Coronary artery (tissue), 2 donors: ENCODE data around the gene NUBP2.

ENCODE experiments used
- DNase-seq: peaks from one replicate; pipeline ENCODE4 v3.0.0-alpha.2; 2017; ENCODE audit warnings: low spot score
- H3K27ac ChIP-seq, 2 donors: fragments of 200-600 bp; sonication (generic); one replicate each; pipeline ENCODE4 v1.5.1; 2016 to 2019
- H3K4me3 ChIP-seq: fragments of 200-600 bp; sonication (generic); 2 replicates; pipeline ENCODE4 v1.5.1; 2016; ENCODE audit warnings: mild to moderate bottlenecking, moderate library complexity
- TF ChIP-seq, protein P1 (sequence below): fragments of 200-600 bp; sonication (generic); IDR thresholded peaks from one replicate; pipeline ENCODE4 v1.5.1; 2019; ENCODE audit warnings: antibody characterized with exemption

The NUBP2 gene

GRCh38 chr16:1823821-1824220 is 41.1 kb downstream of the NUBP2 start:
- TF ChIP-seq, protein P1, sequence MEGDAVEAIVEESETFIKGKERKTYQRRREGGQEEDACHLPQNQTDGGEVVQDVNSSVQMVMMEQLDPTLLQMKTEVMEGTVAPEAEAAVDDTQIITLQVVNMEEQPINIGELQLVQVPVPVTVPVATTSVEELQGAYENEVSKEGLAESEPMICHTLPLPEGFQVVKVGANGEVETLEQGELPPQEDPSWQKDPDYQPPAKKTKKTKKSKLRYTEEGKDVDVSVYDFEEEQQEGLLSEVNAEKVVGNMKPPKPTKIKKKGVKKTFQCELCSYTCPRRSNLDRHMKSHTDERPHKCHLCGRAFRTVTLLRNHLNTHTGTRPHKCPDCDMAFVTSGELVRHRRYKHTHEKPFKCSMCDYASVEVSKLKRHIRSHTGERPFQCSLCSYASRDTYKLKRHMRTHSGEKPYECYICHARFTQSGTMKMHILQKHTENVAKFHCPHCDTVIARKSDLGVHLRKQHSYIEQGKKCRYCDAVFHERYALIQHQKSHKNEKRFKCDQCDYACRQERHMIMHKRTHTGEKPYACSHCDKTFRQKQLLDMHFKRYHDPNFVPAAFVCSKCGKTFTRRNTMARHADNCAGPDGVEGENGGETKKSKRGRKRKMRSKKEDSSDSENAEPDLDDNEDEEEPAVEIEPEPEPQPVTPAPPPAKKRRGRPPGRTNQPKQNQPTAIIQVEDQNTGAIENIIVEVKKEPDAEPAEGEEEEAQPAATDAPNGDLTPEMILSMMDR = no peak
- no peak overlapping the region for H3K4me3 ChIP-seq
- no peak for DNase-seq
- no peak overlapping the region for H3K27ac ChIP-seq

GRCh38 chr16:1825381-1825863 is 42.7 kb downstream of the NUBP2 start:
- Histone ChIP-seq H3K27ac (peak overlapping the region in 1 of 2 donors; percentile 94), H3K4me3 (peak overlapping the region; percentile 95)
- TF ChIP-seq, protein P1 = no peak
- no peak for DNase-seq

- TF ChIP-seq, protein P1 = no peak
- no peak for DNase-seq
- H3K27ac ChIP-seq = peak overlapping the region in 1 of 2 donors; percentile 94
Measured at GRCh38 chr16:1825864-1826690, 43.3 kb downstream of the NUBP2 start.

DNA sequence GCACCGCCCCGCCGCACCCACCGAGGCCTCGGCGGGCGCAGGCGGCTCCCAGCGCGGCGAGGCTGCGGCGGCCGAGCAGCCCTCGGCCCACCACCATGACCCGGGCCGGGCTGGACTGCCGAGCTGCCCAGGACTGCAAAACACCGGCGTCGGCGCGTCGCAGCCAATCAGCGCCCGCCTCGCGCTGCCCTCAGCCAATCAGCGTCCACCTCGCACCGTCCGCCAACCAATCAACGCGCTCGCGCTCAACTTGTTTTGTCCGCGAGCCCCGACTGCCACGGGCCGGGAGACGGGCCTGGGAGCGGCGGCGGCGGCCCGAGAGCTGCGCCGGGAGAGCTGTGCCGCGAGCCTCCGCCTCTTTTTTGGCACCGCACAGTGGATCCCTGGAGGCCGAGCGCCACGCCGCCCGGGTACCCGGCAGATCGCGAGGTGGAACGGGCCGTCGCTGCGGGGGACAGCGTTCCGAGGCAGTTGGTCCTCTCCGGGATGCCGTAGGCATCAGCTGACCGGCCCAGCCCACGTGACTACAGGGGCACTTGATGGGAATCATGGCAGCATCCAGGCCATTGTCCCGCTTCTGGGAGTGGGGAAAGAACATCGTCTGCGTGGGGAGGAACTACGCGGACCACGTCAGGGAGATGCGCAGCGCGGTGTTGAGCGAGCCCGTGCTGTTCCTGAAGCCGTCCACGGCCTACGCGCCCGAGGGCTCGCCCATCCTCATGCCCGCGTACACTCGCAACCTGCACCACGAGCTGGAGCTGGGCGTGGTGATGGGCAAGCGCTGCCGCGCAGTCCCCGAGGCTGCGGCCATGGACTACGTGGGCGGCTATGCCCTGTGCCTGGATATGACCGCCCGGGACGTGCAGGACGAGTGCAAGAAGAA is 44.2 kb downstream of the NUBP2 start, which contains the start of the genes FAHD1 and HAGH:
FAHD1 (plus strand) TSS at position 516 of the 883 bp plus-strand sequence; CDS start at position 549, 33 bp downstream.
HAGH (minus strand) TSS at position 135 of the 883 bp plus-strand sequence; CDS start at position 97, 38 bp downstream.
- Histone ChIP-seq H3K4me3 (peak within 1 kb of the TSS; percentile 95), H3K27ac (peak within 1 kb of the TSS; percentile 49 to 94)
- DNase-seq = peak; percentile 97
- TF ChIP-seq, protein P1 = no peak

More at GRCh38 chr16:1825864-1826690, 43.3 kb downstream of the NUBP2 start:
- peak overlapping the region; percentile 95 for H3K4me3 ChIP-seq

DNA sequence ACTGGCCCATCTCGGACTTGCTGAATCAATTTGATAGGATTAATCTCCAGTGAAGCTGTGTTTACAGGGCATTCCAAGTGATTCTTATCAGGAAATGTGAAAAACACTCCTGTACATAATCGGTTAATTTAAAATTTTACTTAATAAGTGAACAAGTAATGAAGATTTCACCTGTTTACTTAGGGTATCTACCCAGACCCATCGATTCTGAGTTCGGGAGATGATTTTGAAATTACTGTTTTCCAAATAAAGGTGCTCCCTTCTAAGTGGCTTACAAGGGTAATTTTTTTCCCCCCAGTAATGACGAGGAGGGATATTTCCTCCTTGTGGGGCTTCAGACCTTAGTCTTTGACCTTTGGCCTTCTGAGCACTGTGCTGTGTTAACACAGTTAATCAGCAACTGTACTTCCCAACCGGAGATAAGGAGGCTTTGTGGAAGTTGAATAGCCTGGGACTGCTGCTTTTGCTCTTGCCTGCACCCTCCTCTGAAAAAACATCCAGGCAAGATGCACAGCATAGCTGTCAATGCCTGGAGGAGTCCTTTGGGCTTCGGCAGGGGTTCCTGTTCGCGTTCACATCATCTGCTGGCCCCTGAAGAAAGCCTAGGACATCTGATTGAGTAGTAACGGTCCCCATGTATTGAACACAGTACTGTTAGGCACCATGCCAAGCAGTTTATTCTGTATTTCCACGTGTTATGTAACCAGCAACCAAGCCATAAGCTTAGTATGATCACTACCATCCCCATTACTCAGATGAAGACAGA is 46.1 kb downstream of the NUBP2 start:
- H3K27ac ChIP-seq = no peak overlapping the region
- no peak for DNase-seq

GRCh38 chr16:1830213-1830612 is 47.5 kb downstream of the NUBP2 start:
- TF ChIP-seq, protein P1 = no peak
- no peak overlapping the region for H3K4me3 ChIP-seq
- DNase-seq = no peak
- no peak overlapping the region for H3K27ac ChIP-seq

More for the DNA sequence above, 46.1 kb downstream of the NUBP2 start:
- no peak overlapping the region for H3K4me3 ChIP-seq
- TF ChIP-seq, protein P1 = no peak
